ENCODE results near the gene ALAS2. TPM values are rescaled to one million over a fixed set of nuclear protein-coding genes. Genes with fewer than 3 reads are reported as not detected.
"Not testable (repeated sequence)": the region's sequence is repeated elsewhere in the genome, so short reads cannot be mapped to it uniquely, and the experiment has no call there.

Gene ALAS2
- not detected for total RNA-seq

- DNase-seq (ENCODE audit: low spot score) = no peak
- no peaks in the 10 kb centered on the region for H3K9me3 ChIP-seq
- H3K4me3 ChIP-seq = no peak within 1 kb of the TSS
- no peaks in the 10 kb centered on the region for H3K27me3 ChIP-seq (replicated peaks; ENCODE audit: insufficient read depth)
- WGBS = 72% methylated on average over 7 of the region's 7 CpGs
- no peaks in the 10 kb centered on the region for H3K4me1 ChIP-seq (replicated peaks)
- no peaks in the 10 kb centered on the region for H3K36me3 ChIP-seq
- TF ChIP-seq POLR2AphosphoS5 (IDR thresholded peaks at IDR 0.05) = no peak
- no peak for TF ChIP-seq POLR2A (IDR thresholded peaks at IDR 0.05)
- no peak for TF ChIP-seq CTCF (IDR thresholded peaks at IDR 0.05)
- intact Hi-C loops (cut with DNase I) = no loop called here
- H3K27ac ChIP-seq = no peak within 1 kb of the TSS
These were observed at the start of gene ALAS2 for GRCh38 chrX:55030271-55031205. TSS of gene ALAS2 (minus strand) at chrX:55030977. CDS start at chrX:55026000, 4,977 bp downstream.

GRCh38 chrX:55074851-55075467 lies 44.2 kb upstream of the ALAS2 start, which contains the start of gene PAGE2B:
TSS of gene PAGE2B (plus strand) at chrX:55075030. CDS start at chrX:55076042, 1,012 bp downstream.
- DNase-seq (ENCODE audit: low spot score) = no peak
- H3K9me3 ChIP-seq = no peaks in the 10 kb centered on the region
- no peak within 1 kb of the TSS for H3K27ac ChIP-seq
- H3K27me3 ChIP-seq (replicated peaks; ENCODE audit: insufficient read depth) = no peaks in the 10 kb centered on the region
- TF ChIP-seq CTCF (IDR thresholded peaks at IDR 0.05) (no peak), POLR2A (IDR thresholded peaks at IDR 0.05) (no peak), POLR2AphosphoS5 (IDR thresholded peaks at IDR 0.05) (no peak)
- intact Hi-C loops (cut with DNase I) = no loop called here
- no peaks in the 10 kb centered on the region for H3K4me1 ChIP-seq (replicated peaks)
- 96% methylated on average over 36 of the region's 36 CpGs for WGBS
- H3K36me3 ChIP-seq = no peaks in the 10 kb centered on the region
- no peak within 1 kb of the TSS for H3K4me3 ChIP-seq

- TF ChIP-seq POLR2A (IDR thresholded peaks at IDR 0.05) (no peak), POLR2AphosphoS5 (IDR thresholded peaks at IDR 0.05) (no peak), CTCF (IDR thresholded peaks at IDR 0.05) (no peak)
- Histone ChIP-seq H3K4me1 (replicated peaks) (no peaks in the 10 kb centered on the region), H3K27me3 (replicated peaks; ENCODE audit: insufficient read depth) (no peaks in the 10 kb centered on the region), H3K4me3 (no peak overlapping the region), H3K36me3 (no peaks in the 10 kb centered on the region), H3K27ac (no peak overlapping the region), H3K9me3 (no peaks in the 10 kb centered on the region)
- 100% methylated on average over 1 of the region's 3 CpGs for WGBS
- intact Hi-C loops (cut with DNase I) = no loop called here
- DNase-seq (ENCODE audit: low spot score) = no peak
These were observed 41.5 kb upstream of the ALAS2 start for GRCh38 chrX:55072286-55072685.

- H3K4me1 ChIP-seq (replicated peaks); H3K9me3 ChIP-seq; H3K27me3 ChIP-seq (replicated peaks; ENCODE audit: insufficient read depth); intact Hi-C loops (cut with DNase I); H3K4me3 ChIP-seq; DNase-seq (ENCODE audit: low spot score); H3K36me3 ChIP-seq; H3K27ac ChIP-seq: not testable (repeated sequence)
- 92% methylated on average over 1 of the region's 2 CpGs for WGBS
These were observed 36.4 kb upstream of the ALAS2 start for GRCh38 chrX:55067180-55067579.

- TF ChIP-seq CTCF (IDR thresholded peaks at IDR 0.05) (peak in 3 of 4 experiments; percentile 53 to 67 (median 62)), POLR2A (IDR thresholded peaks at IDR 0.05) (no peak), POLR2AphosphoS5 (IDR thresholded peaks at IDR 0.05) (no peak)
- intact Hi-C loops (cut with DNase I) = no loop called here
- 18% methylated on average over 5 of the region's 5 CpGs for WGBS
These were observed 27.0 kb upstream of the ALAS2 start for GRCh38 chrX:55057675-55058249.

More at GRCh38 chrX:55057675-55058249, 27.0 kb upstream of the ALAS2 start:
- Histone ChIP-seq H3K9me3 (no peaks in the 10 kb centered on the region), H3K27me3 (replicated peaks; ENCODE audit: insufficient read depth) (no peaks in the 10 kb centered on the region), H3K27ac (no peak overlapping the region), H3K4me1 (replicated peaks) (no peaks in the 10 kb centered on the region), H3K36me3 (no peaks in the 10 kb centered on the region), H3K4me3 (no peak overlapping the region)
- no peak for DNase-seq (ENCODE audit: low spot score)

Data from prostate gland (tissue), 2 donors.